ENCODE results near the gene GRIFIN.

DNA sequence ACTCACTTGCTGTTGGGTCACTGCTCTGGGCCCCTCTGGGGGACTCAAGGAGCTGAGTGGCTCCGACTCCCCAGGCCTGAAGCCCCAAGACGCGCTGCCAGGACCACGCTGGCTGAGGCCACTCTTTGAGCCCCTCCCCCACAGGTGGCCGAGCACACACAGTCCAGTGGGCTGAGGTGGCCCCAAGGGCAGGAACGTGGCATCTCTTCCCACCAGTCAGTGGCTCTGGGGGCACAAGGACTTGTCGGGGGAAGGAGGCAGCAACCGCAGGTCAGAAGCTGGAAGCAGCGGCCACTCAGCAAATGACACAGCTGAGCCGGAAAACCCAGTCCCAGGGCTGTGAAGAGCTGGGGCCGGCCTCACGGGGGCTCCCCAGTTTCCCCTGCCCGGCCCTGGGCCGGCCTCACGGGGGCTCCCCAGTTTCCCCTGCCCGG lies 24.1 kb downstream of the GRIFIN start:
- no peak for TF ChIP-seq POLR2A (IDR thresholded peaks at IDR 0.05)
- TF ChIP-seq, protein P1, sequence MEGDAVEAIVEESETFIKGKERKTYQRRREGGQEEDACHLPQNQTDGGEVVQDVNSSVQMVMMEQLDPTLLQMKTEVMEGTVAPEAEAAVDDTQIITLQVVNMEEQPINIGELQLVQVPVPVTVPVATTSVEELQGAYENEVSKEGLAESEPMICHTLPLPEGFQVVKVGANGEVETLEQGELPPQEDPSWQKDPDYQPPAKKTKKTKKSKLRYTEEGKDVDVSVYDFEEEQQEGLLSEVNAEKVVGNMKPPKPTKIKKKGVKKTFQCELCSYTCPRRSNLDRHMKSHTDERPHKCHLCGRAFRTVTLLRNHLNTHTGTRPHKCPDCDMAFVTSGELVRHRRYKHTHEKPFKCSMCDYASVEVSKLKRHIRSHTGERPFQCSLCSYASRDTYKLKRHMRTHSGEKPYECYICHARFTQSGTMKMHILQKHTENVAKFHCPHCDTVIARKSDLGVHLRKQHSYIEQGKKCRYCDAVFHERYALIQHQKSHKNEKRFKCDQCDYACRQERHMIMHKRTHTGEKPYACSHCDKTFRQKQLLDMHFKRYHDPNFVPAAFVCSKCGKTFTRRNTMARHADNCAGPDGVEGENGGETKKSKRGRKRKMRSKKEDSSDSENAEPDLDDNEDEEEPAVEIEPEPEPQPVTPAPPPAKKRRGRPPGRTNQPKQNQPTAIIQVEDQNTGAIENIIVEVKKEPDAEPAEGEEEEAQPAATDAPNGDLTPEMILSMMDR (IDR thresholded peaks at IDR 0.05 in 8 of 11, conservative IDR thresholded peaks at IDR 0.05 in 3 of 11): no peak

All from spleen (tissue), 7 donors.